K562 (cell line): ENCODE measurements around the gene MPZL1.

ENCODE experiments used
- EP300 ChIP-seq: IDR thresholded peaks from 2 replicates; pipeline ENCODE4 v1.6.1; 2012; ENCODE audit warnings: low read length, improper control_type of control experiment
- TF ChIP-seq, protein P1 (sequence below): fragments of 450-650 bp; formaldehyde crosslinking; IDR thresholded peaks from 2 replicates; pipeline ENCODE4 v1.4.0; 2022; ENCODE audit warnings: missing genetic modification characterization

DNA sequence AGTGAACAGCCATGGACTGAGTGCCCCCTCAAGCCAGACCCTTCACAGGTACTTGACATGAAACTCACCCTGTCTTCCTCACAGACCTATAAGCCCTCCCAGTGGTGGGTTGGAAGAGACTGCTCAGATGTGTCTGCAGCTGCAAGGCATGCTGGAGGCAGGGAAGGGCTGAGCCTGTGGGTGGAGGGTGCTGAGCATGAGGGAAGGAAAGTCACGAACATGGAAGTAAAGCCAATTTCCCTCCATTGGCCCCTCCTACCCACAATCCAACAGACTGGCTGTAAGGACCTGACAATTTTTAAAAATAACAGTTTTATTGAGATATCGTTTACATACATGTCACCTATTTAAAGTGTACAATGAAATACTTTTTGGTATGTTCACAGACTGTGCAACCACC lies 47.6 kb upstream of the MPZL1 start:
- no peak for TF ChIP-seq EP300
- TF ChIP-seq, protein P1, sequence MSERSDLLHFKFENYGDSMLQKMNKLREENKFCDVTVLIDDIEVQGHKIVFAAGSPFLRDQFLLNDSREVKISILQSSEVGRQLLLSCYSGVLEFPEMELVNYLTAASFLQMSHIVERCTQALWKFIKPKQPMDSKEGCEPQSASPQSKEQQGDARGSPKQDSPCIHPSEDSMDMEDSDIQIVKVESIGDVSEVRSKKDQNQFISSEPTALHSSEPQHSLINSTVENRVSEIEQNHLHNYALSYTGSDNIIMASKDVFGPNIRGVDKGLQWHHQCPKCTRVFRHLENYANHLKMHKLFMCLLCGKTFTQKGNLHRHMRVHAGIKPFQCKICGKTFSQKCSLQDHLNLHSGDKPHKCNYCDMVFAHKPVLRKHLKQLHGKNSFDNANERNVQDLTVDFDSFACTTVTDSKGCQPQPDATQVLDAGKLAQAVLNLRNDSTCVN (CRISPR knock-in tag): no peak
